ENCODE measurements around the gene PAPPA.

GRCh38 chr9:116287721-116288120, 134.1 kb downstream of the PAPPA start:
- TF ChIP-seq CTCF (IDR thresholded peaks at IDR 0.05; ENCODE audit: insufficient read depth, low read depth, low read length) = no peak
- TF ChIP-seq EZH2 (IDR thresholded peaks at IDR 0.05; ENCODE audit: insufficient read depth, low read length) = no peak
